Measurements from ENCODE around the gene STX12.

STX12 gene

GRCh38 chr1:27741121-27741520, 31.9 kb upstream of the STX12 start:
- DNase-seq (ENCODE audit: insufficient read length, low spot score), result no peak

DNA sequence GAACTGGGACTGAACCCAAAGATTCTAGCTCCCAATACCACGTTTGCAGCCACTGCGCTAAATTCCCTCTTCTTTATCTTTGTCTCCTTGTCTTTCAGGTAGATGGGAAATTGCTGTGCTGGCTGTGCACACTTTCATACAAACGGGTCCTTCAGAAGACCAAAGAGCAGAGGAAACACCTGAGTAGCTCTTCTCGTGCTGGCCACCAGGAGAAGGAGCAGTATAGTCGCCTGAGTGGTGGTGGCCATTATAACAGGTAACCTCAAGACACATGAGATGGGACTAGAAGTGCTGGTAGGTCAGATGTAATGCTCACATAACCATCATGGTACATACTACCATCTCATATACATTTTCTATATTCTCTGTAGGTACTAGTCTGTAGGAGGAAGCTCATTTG, 28.5 kb upstream of the STX12 start:
- FAIRE-seq (no peak), DNase-seq (ENCODE audit: insufficient read length, low spot score) (no peak)
- TF ChIP-seq CTCF (IDR thresholded peaks at IDR 0.05; ENCODE audit: insufficient read depth, missing control alignments), result no peak

More at GRCh38 chr1:27741121-27741520, 31.9 kb upstream of the STX12 start:
- no peak for TF ChIP-seq CTCF (IDR thresholded peaks at IDR 0.05; ENCODE audit: insufficient read depth, missing control alignments)
- no peak for FAIRE-seq

DNA sequence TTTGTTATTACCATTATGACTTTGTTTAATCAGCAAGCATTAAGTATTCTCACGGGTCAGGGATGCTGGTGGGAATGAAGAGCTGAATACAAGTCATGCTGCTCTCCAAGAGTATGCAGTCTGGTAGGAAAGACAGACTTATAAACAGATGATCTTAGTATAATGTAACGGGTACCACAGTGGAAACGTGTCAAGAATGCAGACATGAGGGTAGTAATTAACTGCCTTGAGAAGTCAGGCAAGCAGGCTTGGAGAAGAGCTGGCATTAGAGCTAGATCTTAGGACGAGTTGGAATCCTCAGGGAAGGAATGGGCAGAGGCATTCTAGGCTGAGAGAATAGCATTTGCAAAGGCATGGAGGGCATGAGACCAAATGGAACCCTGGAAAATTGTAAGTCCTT, 27.6 kb upstream of the STX12 start:
- no peak for FAIRE-seq

GRCh38 chr1:27752360-27752759, 20.7 kb upstream of the STX12 start:
- no peak for TF ChIP-seq CTCF (IDR thresholded peaks at IDR 0.05; ENCODE audit: insufficient read depth, missing control alignments)
- FAIRE-seq, result no peak
- no peak for DNase-seq (ENCODE audit: insufficient read length, low spot score)

More for the DNA sequence above, 27.6 kb upstream of the STX12 start:
- no peak for TF ChIP-seq CTCF (IDR thresholded peaks at IDR 0.05; ENCODE audit: insufficient read depth, missing control alignments)
- DNase-seq (ENCODE audit: insufficient read length, low spot score), result no peak

- DNase-seq (ENCODE audit: insufficient read length, low spot score) (no peak), FAIRE-seq (no peak)
- TF ChIP-seq CTCF (IDR thresholded peaks at IDR 0.05; ENCODE audit: insufficient read depth, missing control alignments), result no peak
Observed at GRCh38 chr1:27755286-27755685, 17.7 kb upstream of the STX12 start.

DNA sequence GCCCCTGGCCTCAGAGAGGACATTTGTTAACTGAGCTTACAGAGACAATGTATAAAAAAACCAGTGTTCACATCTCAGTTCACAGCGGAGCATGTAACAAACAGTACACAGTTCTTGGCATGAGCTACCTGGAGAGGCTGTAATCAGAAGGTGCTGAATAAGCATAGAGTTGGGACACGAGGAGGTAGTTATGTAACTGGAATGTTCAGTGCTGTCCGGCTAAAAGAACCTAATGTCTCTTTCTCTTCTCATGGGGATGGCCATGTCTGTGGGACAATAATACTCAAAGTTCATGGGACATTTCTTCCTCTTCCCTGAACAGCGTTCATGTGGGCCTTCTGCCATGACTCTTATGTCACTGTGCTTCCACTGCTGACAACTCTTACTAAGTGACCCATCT, 17.2 kb upstream of the STX12 start:
- no peak for TF ChIP-seq CTCF (IDR thresholded peaks at IDR 0.05; ENCODE audit: insufficient read depth, missing control alignments)
- FAIRE-seq, result no peak
- DNase-seq (ENCODE audit: insufficient read length, low spot score), result no peak

DNA sequence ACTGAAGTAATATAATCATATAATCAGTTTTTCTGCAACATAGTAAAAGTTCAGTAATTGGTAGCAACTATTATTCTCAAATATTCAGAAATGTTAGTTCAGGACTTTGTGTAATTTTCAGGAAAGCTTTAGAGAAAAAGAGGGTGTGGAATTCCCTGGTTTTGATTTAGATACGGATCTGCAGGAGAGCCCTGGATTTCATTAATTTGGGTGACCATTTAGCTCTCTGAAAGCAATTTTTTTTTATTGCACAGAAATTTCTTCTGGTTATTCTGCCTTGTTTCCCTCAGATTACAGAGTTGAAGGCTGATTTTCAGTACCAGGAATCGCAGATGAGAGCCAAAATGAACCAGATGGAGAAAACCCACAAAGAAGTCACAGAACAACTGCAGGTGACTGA, 13.8 kb upstream of the STX12 start:
- no peak for TF ChIP-seq CTCF (IDR thresholded peaks at IDR 0.05; ENCODE audit: insufficient read depth, missing control alignments)
- FAIRE-seq (no peak), DNase-seq (ENCODE audit: insufficient read length, low spot score) (no peak)
